ENCODE measurements around the gene JTB. TPM values are rescaled to one million over a fixed set of nuclear protein-coding genes. Genes with fewer than 3 reads are reported as not detected.
A peak's percentile ranks its signal among the peaks of the same experiment; 100 is the strongest.

The JTB gene
- total and polyA plus RNA-seq, 2 experiments from 2014 or later = 213 to 217 TPM

DNA sequence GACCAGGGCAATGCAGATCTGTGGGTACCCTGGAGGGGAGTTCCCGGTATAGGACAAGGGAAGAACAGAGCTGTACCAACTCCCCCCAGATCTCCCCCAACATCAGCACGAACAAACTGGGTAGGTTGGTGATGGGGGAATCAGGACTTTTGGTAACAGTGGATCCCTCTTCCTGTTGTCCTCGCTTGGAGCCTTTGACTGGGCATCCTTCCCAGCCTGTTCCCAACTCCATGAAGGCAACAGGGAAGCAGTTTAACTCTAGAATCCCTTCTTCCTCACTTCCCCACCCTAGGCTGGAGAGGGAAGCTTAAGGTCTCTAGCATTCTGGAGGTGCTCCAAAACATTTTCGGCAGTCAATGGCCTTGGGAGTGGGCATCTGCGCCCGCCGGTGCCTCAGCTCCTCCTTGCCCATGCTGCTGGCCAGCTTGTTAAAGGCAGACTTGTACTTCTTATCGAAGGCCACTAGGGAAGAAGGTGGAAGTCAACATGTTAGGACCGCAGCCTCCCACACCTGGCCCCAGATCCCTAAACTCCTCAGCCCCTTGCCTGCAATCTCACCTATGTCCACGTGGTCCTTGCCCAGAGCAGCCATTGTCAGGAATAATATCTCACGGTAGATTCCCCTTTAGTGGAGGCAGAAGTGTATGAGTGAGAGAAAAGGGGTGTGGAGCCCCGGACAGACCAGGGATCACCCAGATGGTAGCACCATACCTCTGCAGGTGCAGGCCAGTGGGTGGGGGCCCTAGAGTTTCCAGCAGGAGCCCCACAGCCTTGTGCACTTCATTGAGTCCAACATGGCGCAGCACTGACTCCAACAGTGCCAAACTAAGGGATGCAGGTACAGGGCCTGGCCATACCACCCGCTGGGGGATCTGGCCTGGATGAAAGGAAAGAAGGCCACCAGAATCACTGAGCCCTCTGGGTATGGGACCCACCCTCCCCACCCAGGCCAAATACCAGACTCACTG, 47.2 kb downstream of the JTB start:
- no peak overlapping the region for H3K27ac ChIP-seq
- no peaks in the 10 kb centered on the region for H3K36me3 ChIP-seq (replicated peaks; ENCODE audit: insufficient read depth, low read depth)
- no peak overlapping the region for H3K4me2 ChIP-seq
- H3K79me2 ChIP-seq = no peaks in the 10 kb centered on the region
- H4K20me1 ChIP-seq (ENCODE audit: insufficient read depth, poor library complexity, severe bottlenecking) = no peaks in the 10 kb centered on the region
- DNase-seq (ENCODE audit: low spot score) = no peak
- no peaks in the 10 kb centered on the region for H3K27me3 ChIP-seq
- 93% methylated on average over 13 of the region's 14 CpGs for WGBS (ENCODE audit: low lambda C conversion rate, missing lambda C conversion rate)
- no peak overlapping the region for H2AFZ ChIP-seq
- H3K9me3 ChIP-seq (ENCODE audit: low read depth) = no peaks in the 10 kb centered on the region
- H3K9me2 ChIP-seq (replicated peaks; ENCODE audit: insufficient read depth) = no peaks in the 10 kb centered on the region
- TF ChIP-seq EZH2 (IDR thresholded peaks at IDR 0.05; ENCODE audit: borderline replicate concordance) = no peak
- TF ChIP-seq, protein P1, sequence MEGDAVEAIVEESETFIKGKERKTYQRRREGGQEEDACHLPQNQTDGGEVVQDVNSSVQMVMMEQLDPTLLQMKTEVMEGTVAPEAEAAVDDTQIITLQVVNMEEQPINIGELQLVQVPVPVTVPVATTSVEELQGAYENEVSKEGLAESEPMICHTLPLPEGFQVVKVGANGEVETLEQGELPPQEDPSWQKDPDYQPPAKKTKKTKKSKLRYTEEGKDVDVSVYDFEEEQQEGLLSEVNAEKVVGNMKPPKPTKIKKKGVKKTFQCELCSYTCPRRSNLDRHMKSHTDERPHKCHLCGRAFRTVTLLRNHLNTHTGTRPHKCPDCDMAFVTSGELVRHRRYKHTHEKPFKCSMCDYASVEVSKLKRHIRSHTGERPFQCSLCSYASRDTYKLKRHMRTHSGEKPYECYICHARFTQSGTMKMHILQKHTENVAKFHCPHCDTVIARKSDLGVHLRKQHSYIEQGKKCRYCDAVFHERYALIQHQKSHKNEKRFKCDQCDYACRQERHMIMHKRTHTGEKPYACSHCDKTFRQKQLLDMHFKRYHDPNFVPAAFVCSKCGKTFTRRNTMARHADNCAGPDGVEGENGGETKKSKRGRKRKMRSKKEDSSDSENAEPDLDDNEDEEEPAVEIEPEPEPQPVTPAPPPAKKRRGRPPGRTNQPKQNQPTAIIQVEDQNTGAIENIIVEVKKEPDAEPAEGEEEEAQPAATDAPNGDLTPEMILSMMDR (IDR thresholded peaks at IDR 0.05; ENCODE audit: poor library complexity) = no peak
- TF ChIP-seq EZH2phosphoT487 (IDR thresholded peaks at IDR 0.05; ENCODE audit: low read depth, severe bottlenecking, unreplicated experiment) = no peak
- no peaks in the 10 kb centered on the region for H3K4me1 ChIP-seq (ENCODE audit: insufficient read depth)
- H3K4me3 ChIP-seq = no peak overlapping the region

GRCh38 chr1:153929426-153929825, 48.0 kb downstream of the JTB start:
- Histone ChIP-seq H3K79me2 (no peaks in the 10 kb centered on the region), H3K4me1 (ENCODE audit: insufficient read depth) (no peaks in the 10 kb centered on the region), H3K27ac (no peak overlapping the region), H3K4me2 (no peak overlapping the region), H3K27me3 (no peaks in the 10 kb centered on the region), H4K20me1 (ENCODE audit: insufficient read depth, poor library complexity, severe bottlenecking) (no peaks in the 10 kb centered on the region), H3K9me3 (ENCODE audit: low read depth) (no peaks in the 10 kb centered on the region), H2AFZ (no peak overlapping the region), H3K4me3 (no peak overlapping the region), H3K9me2 (replicated peaks; ENCODE audit: insufficient read depth) (no peaks in the 10 kb centered on the region), H3K36me3 (replicated peaks; ENCODE audit: insufficient read depth, low read depth) (no peaks in the 10 kb centered on the region)
- TF ChIP-seq, protein P1 (IDR thresholded peaks at IDR 0.05; ENCODE audit: poor library complexity) = no peak
- TF ChIP-seq EZH2phosphoT487 (IDR thresholded peaks at IDR 0.05; ENCODE audit: low read depth, severe bottlenecking, unreplicated experiment) = no peak
- no peak for TF ChIP-seq EZH2 (IDR thresholded peaks at IDR 0.05; ENCODE audit: borderline replicate concordance)
- 92% methylated on average over 5 of the region's 5 CpGs for WGBS (ENCODE audit: low lambda C conversion rate, missing lambda C conversion rate)
- no peak for DNase-seq (ENCODE audit: low spot score)

DNA sequence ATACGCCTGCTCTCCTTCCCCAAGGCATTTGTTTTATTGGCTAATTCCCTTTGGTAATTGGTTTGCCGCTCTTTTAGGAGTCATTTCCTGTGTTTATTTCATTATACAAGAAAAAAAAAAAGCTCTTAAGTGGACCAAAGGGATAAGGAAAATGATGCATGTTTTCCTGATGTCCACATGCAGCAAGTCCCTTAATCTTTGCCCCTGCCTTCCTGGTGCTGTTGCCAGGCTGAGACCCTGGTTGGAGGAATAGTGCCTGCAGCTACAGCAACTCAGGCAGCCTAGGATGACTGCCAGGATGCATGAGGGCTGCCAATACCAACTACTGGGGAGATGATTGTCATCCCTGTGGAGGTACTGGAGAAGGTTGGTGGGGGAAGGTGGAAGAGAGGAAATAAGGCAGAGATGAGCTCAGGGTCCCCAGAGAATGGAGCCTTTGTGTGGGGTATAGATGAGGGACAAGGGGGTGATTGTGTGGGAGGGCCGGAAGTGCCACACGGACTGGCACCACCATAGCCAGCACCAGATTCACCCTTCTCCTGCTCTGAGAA, 48.6 kb downstream of the JTB start:
- Histone ChIP-seq H3K79me2 (no peaks in the 10 kb centered on the region), H3K27me3 (no peaks in the 10 kb centered on the region), H2AFZ (no peak overlapping the region), H3K9me2 (replicated peaks; ENCODE audit: insufficient read depth) (no peaks in the 10 kb centered on the region), H3K4me1 (ENCODE audit: insufficient read depth) (peaks cover 4% of the 10 kb centered on the region), H3K36me3 (replicated peaks; ENCODE audit: insufficient read depth, low read depth) (no peaks in the 10 kb centered on the region), H3K4me2 (no peak overlapping the region), H4K20me1 (ENCODE audit: insufficient read depth, poor library complexity, severe bottlenecking) (no peaks in the 10 kb centered on the region), H3K9me3 (ENCODE audit: low read depth) (no peaks in the 10 kb centered on the region), H3K27ac (no peak overlapping the region), H3K4me3 (no peak overlapping the region)
- DNase-seq (ENCODE audit: low spot score) = peak; percentile 2
- TF ChIP-seq EZH2 (IDR thresholded peaks at IDR 0.05; ENCODE audit: borderline replicate concordance) (no peak), EZH2phosphoT487 (IDR thresholded peaks at IDR 0.05; ENCODE audit: low read depth, severe bottlenecking, unreplicated experiment) (no peak)
- TF ChIP-seq, protein P1 (IDR thresholded peaks at IDR 0.05; ENCODE audit: poor library complexity) = no peak
- 78% methylated on average over 4 of the region's 4 CpGs for WGBS (ENCODE audit: low lambda C conversion rate, missing lambda C conversion rate)
